Parathyroid adenoma (tissue), 2 donors: ENCODE measurements around the gene LMNA.
"Not testable (repeated sequence)": the region's sequence is repeated elsewhere in the genome, so short reads cannot be mapped to it uniquely, and the experiment has no call there.

Experiments
- H2AFZ ChIP-seq: fragments of 300-600 bp; sonication (generic); one replicate; pipeline ENCODE4 v1.7.0; 2017; ENCODE audit warnings: antibody characterized with exemption, mild to moderate bottlenecking
- H3K27ac ChIP-seq: fragments of 300-600 bp; sonication (generic); one replicate; pipeline ENCODE4 v1.7.0; 2017
- H3K27me3 ChIP-seq: fragments of 300-600 bp; sonication (generic); one replicate; pipeline ENCODE4 v1.7.0; 2017; ENCODE audit warnings: low read length; ENCODE audit not compliant: control insufficient read depth, insufficient read depth
- H3K36me3 ChIP-seq: fragments of 300-600 bp; sonication (generic); one replicate; pipeline ENCODE4 v1.7.0; 2017; ENCODE audit warnings: low read length; ENCODE audit not compliant: control insufficient read depth, insufficient read depth
- H3K4me1 ChIP-seq: fragments of 300-600 bp; sonication (generic); one replicate; pipeline ENCODE4 v1.7.0; 2017; ENCODE audit warnings: control low read depth
- H3K4me2 ChIP-seq: fragments of 300-600 bp; sonication (generic); one replicate; pipeline ENCODE4 v1.7.0; 2017; ENCODE audit warnings: low read length
- H3K4me3 ChIP-seq: fragments of 300-600 bp; sonication (generic); one replicate; pipeline ENCODE4 v1.7.0; 2017; ENCODE audit warnings: low read depth, low read length
- H3K79me2 ChIP-seq: fragments of 300-600 bp; sonication (generic); one replicate; pipeline ENCODE4 v1.7.0; 2017; ENCODE audit warnings: control low read depth
- H3K9ac ChIP-seq: fragments of 300-600 bp; sonication (generic); one replicate; pipeline ENCODE4 v1.7.0; 2017; ENCODE audit warnings: mild to moderate bottlenecking
- H3K9me3 ChIP-seq: fragments of 300-600 bp; sonication (generic); one replicate; pipeline ENCODE4 v1.7.0; 2017; ENCODE audit warnings: low read length; ENCODE audit not compliant: control insufficient read depth
- CTCF ChIP-seq: fragments of 300-600 bp; sonication (generic); IDR thresholded peaks from one replicate; pipeline ENCODE4 v1.7.0; 2017; ENCODE audit warnings: antibody characterized with exemption, mild to moderate bottlenecking
- donor health status: primary hyperparathyroidism.

The LMNA gene

DNA sequence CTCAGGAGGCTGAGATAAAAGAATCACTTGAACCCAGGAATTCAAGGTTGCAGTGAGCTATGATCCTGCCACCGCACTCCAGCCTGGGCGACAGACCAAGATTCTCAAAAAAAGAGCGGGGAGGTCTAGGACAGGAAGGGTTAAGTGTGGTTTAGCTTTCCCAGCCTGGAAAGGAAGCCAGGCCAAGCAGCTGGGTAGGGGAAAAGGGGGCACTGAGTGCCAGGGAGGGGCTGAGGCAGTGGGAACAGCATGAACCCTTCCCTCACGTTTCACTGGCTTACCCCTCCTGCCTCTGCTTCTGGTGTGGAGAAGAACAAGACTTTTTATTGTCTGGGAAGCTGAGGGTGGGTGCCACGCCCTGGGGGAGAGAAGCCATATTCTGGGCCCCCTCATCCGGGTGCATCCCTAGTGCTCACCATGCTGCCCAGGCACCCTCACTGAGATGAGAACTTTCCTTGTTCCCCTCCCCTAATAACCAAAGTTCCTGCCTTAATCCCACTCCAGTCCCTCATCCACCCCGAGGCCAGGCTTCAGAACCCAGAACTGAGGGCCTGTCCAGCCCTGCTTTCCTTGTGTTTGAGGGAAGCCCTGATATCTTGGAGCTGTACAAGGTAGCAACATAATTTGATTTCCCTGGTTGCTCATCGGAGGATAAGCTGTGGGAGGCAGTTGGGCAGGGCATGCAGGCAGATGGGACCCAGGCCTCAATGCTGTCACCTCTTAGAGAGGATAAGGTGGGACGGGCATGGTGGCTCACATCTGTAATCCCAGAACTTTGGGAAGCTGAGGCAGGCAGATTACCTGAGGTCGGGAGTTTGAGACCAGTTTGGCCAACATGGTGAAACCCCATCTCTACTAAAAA is 2.0 kb upstream of the LMNA start:
- no peak overlapping the region for H3K4me2 ChIP-seq
- H3K4me3 ChIP-seq, result no peak overlapping the region
- H3K9ac ChIP-seq, result no peak overlapping the region
- H3K36me3 ChIP-seq, result no peaks in the 10 kb centered on the region
- H3K27ac ChIP-seq, result peak overlapping the region; percentile 7
- H3K79me2 ChIP-seq, result peaks cover 12% of the 10 kb centered on the region
- H2AFZ ChIP-seq, result no peak overlapping the region
- peaks cover 5% of the 10 kb centered on the region for H3K4me1 ChIP-seq
- no peak for TF ChIP-seq CTCF
- H3K9me3 ChIP-seq, result no peaks in the 10 kb centered on the region
- no peaks in the 10 kb centered on the region for H3K27me3 ChIP-seq

DNA sequence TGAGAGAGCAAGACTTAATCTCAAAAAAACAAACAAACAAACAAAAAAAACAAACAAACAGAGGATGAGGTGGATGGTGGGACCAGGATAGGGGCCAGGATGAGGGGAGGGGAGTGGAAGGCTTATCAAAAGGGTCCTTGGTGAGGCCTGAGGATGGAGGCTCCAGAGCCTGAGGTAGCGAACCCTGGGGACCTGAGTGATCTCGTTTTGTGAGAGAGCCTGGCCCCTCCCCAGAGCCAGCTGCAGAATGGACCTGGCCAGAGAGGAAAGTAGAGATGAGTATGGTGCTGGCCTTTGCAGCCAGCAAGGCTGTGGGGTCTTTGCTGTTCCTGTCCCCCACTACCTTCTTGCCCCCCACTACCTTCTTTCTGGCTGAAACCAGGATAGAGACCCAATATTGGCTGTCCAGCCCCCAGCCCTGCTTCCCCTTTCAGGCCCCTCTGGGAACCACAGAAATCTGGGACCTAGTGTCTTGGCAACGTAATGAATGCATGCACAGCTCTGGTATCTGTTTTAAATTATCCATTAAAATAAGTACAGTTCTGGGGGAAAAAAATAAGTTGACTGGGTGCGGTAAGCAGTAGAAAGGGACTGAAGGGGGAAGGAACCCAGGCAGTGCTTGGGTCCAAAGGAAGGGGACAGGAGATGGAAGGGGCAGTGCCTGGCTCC is 1.1 kb upstream of the LMNA start:
- no peak overlapping the region for H3K4me2 ChIP-seq
- H3K79me2 ChIP-seq, result peaks cover 19% of the 10 kb centered on the region
- H3K9me3 ChIP-seq, result no peaks in the 10 kb centered on the region
- H3K4me3 ChIP-seq, result no peak overlapping the region
- peak overlapping the region; percentile 89 for H3K27ac ChIP-seq
- H2AFZ ChIP-seq, result no peak overlapping the region
- TF ChIP-seq CTCF, result no peak
- no peaks in the 10 kb centered on the region for H3K36me3 ChIP-seq
- H3K9ac ChIP-seq, result no peak overlapping the region
- H3K4me1 ChIP-seq, result peaks cover 8% of the 10 kb centered on the region
- no peaks in the 10 kb centered on the region for H3K27me3 ChIP-seq

- Histone ChIP-seq H3K9me3 (no peaks in the 10 kb centered on the region), H3K27me3 (no peaks in the 10 kb centered on the region), H3K79me2 (peaks cover 24% of the 10 kb centered on the region), H2AFZ (peak overlapping the region; percentile 64), H3K4me3 (peak overlapping the region; percentile 100), H3K4me1 (peaks cover 8% of the 10 kb centered on the region), H3K27ac (peak overlapping the region; percentile 89), H3K36me3 (no peaks in the 10 kb centered on the region), H3K4me2 (peak overlapping the region; percentile 78), H3K9ac (peak overlapping the region; percentile 92)
- TF ChIP-seq CTCF, result no peak
Observed at GRCh38 chr1:156114919-156115513, 505 bp downstream of the LMNA start.

DNA sequence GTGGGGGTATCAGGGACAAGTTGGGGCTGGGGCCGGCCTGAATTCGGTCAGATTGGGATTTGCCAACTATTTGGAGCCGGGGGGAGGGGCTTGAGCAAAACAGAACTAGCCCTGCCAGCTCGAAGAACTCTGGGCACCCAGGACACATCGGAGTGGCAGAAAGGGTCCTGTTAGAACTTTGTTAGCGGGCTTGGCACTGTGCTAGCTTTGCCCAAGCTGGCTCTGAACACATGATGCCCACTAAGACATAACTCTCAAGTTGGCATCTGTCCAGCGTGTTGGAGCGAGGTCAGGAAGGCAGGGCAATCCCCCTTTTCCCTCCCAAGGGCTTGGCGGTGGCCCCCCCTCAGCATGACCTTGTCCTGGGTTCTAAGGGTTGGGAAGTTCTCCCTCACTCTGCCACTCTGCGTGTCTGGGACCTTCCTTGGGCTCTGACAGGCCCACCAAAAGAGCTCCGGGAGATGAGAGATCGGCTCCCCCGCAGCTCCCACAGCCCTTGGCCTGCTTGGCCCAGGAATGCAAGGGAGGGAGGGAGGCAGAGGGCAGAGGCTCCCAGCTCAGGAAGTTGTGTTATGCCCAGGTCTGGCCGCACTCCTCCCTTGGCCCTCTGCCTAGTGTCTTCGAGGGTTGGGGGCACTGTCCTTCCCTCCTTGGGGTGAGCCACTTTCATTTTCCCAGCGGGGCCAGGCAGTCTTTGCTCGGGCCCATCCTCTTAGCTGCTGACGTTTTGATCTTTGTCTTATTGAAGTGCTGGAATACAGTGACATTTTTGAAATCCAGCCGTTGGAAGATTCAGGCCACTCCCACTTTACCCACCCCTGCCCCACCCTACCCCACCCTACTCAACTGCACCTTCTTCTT is 1.2 kb downstream of the LMNA start:
- Histone ChIP-seq H3K36me3 (no peaks in the 10 kb centered on the region), H3K79me2 (peaks cover 31% of the 10 kb centered on the region), H2AFZ (peak overlapping the region; percentile 64), H3K4me1 (peaks cover 8% of the 10 kb centered on the region), H3K27me3 (no peaks in the 10 kb centered on the region), H3K9me3 (no peaks in the 10 kb centered on the region), H3K4me3 (peak overlapping the region; percentile 100), H3K4me2 (peak overlapping the region; percentile 78), H3K27ac (peak overlapping the region; percentile 89), H3K9ac (peak overlapping the region; percentile 92)
- no peak for TF ChIP-seq CTCF

- not testable (repeated sequence) for H3K36me3 ChIP-seq, H3K4me1 ChIP-seq, H2AFZ ChIP-seq, H3K9ac ChIP-seq, H3K9me3 ChIP-seq, H3K27me3 ChIP-seq
- H3K4me2 ChIP-seq, result peak overlapping the region; percentile 78
- peaks cover 34% of the 10 kb centered on the region for H3K79me2 ChIP-seq
- peak overlapping the region; percentile 32 for H3K27ac ChIP-seq
- H3K4me3 ChIP-seq, result peak overlapping the region; percentile 100
Observed at GRCh38 chr1:156116731-156117130, 2.2 kb downstream of the LMNA start.
